ENCODE data around the gene GOLGA8K. TPM values are rescaled to one million over a fixed set of nuclear protein-coding genes. Genes with fewer than 3 reads are reported as not detected.
"Not testable (repeated sequence)": the region's sequence is repeated elsewhere in the genome, so short reads cannot be mapped to it uniquely, and the experiment has no call there.

Gene GOLGA8K
- total RNA-seq, result not detected

- H3K36me3 Mint-ChIP-seq (ENCODE audit: low read depth); H3K27ac Mint-ChIP-seq; H3K9me3 Mint-ChIP-seq; ATAC-seq (replicated peaks); H3K27me3 Mint-ChIP-seq; H3K4me3 Mint-ChIP-seq; H3K4me1 Mint-ChIP-seq: not testable (repeated sequence)
Measured at GRCh38 chr15:32403192-32403591, at the start of gene GOLGA8K. Gene GOLGA8K (minus strand): TSS chr15:32403292. CDS start chr15:32403194, 98 bp downstream.

GRCh38 chr15:32440445-32440977, 37.4 kb upstream of the GOLGA8K start:
- H3K4me1 Mint-ChIP-seq; H3K27me3 Mint-ChIP-seq; H3K4me3 Mint-ChIP-seq; H3K27ac Mint-ChIP-seq; H3K36me3 Mint-ChIP-seq (ENCODE audit: low read depth); H3K9me3 Mint-ChIP-seq: not testable (repeated sequence)
- ATAC-seq (replicated peaks), result peak; percentile 51

GRCh38 chr15:32434102-32434963, 31.2 kb upstream of the GOLGA8K start:
- H3K4me1 Mint-ChIP-seq; H3K27ac Mint-ChIP-seq; H3K27me3 Mint-ChIP-seq; H3K9me3 Mint-ChIP-seq; H3K36me3 Mint-ChIP-seq (ENCODE audit: low read depth); H3K4me3 Mint-ChIP-seq: not testable (repeated sequence)
- peak; percentile 50 for ATAC-seq (replicated peaks)

- H3K9me3 Mint-ChIP-seq; H3K36me3 Mint-ChIP-seq (ENCODE audit: low read depth); H3K4me3 Mint-ChIP-seq; H3K27me3 Mint-ChIP-seq; H3K4me1 Mint-ChIP-seq; H3K27ac Mint-ChIP-seq: not testable (repeated sequence)
- ATAC-seq (replicated peaks), result peak; percentile 54
Measured at GRCh38 chr15:32427635-32428034, 24.5 kb upstream of the GOLGA8K start.

- not testable (repeated sequence) for H3K9me3 Mint-ChIP-seq; H3K27me3 Mint-ChIP-seq; H3K4me3 Mint-ChIP-seq; H3K36me3 Mint-ChIP-seq (ENCODE audit: low read depth); ATAC-seq (replicated peaks); H3K4me1 Mint-ChIP-seq; H3K27ac Mint-ChIP-seq
Measured at GRCh38 chr15:32426511-32426910, 23.4 kb upstream of the GOLGA8K start.

GRCh38 chr15:32407903-32408302, 4.8 kb upstream of the GOLGA8K start:
- H3K36me3 Mint-ChIP-seq (ENCODE audit: low read depth); H3K4me1 Mint-ChIP-seq; H3K27ac Mint-ChIP-seq; H3K27me3 Mint-ChIP-seq; H3K9me3 Mint-ChIP-seq; ATAC-seq (replicated peaks); H3K4me3 Mint-ChIP-seq: not testable (repeated sequence)

GRCh38 chr15:32396522-32396921, 6.6 kb downstream of the GOLGA8K start:
- H3K4me3 Mint-ChIP-seq; H3K27me3 Mint-ChIP-seq; H3K36me3 Mint-ChIP-seq (ENCODE audit: low read depth); H3K4me1 Mint-ChIP-seq; ATAC-seq (replicated peaks); H3K27ac Mint-ChIP-seq; H3K9me3 Mint-ChIP-seq: not testable (repeated sequence)

- H3K9me3 Mint-ChIP-seq; H3K4me1 Mint-ChIP-seq; H3K27me3 Mint-ChIP-seq; ATAC-seq (replicated peaks); H3K36me3 Mint-ChIP-seq (ENCODE audit: low read depth); H3K4me3 Mint-ChIP-seq; H3K27ac Mint-ChIP-seq: not testable (repeated sequence)
Measured at GRCh38 chr15:32394745-32395144, 8.3 kb downstream of the GOLGA8K start.

- H3K27me3 Mint-ChIP-seq; H3K9me3 Mint-ChIP-seq; H3K4me3 Mint-ChIP-seq; ATAC-seq (replicated peaks); H3K4me1 Mint-ChIP-seq; H3K27ac Mint-ChIP-seq; H3K36me3 Mint-ChIP-seq (ENCODE audit: low read depth): not testable (repeated sequence)
Measured at GRCh38 chr15:32388050-32388648, 14.9 kb downstream of the GOLGA8K start.

- ATAC-seq (replicated peaks); H3K4me3 Mint-ChIP-seq; H3K27me3 Mint-ChIP-seq; H3K36me3 Mint-ChIP-seq (ENCODE audit: low read depth); H3K27ac Mint-ChIP-seq; H3K9me3 Mint-ChIP-seq; H3K4me1 Mint-ChIP-seq: not testable (repeated sequence)
Measured at GRCh38 chr15:32385823-32386495, 17.1 kb downstream of the GOLGA8K start.

GRCh38 chr15:32374185-32374584, 28.9 kb downstream of the GOLGA8K start:
- not testable (repeated sequence) for ATAC-seq (replicated peaks)

GRCh38 chr15:32373707-32374106, 29.4 kb downstream of the GOLGA8K start:
- not testable (repeated sequence) for H3K27me3 Mint-ChIP-seq; H3K27ac Mint-ChIP-seq; H3K4me1 Mint-ChIP-seq; H3K9me3 Mint-ChIP-seq; H3K36me3 Mint-ChIP-seq (ENCODE audit: low read depth); H3K4me3 Mint-ChIP-seq
- peak; percentile 58 for ATAC-seq (replicated peaks)

More at GRCh38 chr15:32374185-32374584, 28.9 kb downstream of the GOLGA8K start:
- not testable (repeated sequence) for H3K36me3 Mint-ChIP-seq (ENCODE audit: low read depth); H3K27ac Mint-ChIP-seq; H3K27me3 Mint-ChIP-seq; H3K4me1 Mint-ChIP-seq; H3K9me3 Mint-ChIP-seq; H3K4me3 Mint-ChIP-seq

- not testable (repeated sequence) for H3K4me1 Mint-ChIP-seq; H3K27me3 Mint-ChIP-seq; H3K9me3 Mint-ChIP-seq; H3K4me3 Mint-ChIP-seq; H3K36me3 Mint-ChIP-seq (ENCODE audit: low read depth); ATAC-seq (replicated peaks); H3K27ac Mint-ChIP-seq
Measured at GRCh38 chr15:32372075-32372474, 31.0 kb downstream of the GOLGA8K start.

GRCh38 chr15:32370526-32370925, 32.6 kb downstream of the GOLGA8K start:
- H3K9me3 Mint-ChIP-seq; H3K4me3 Mint-ChIP-seq; H3K4me1 Mint-ChIP-seq; H3K27ac Mint-ChIP-seq; ATAC-seq (replicated peaks); H3K36me3 Mint-ChIP-seq (ENCODE audit: low read depth); H3K27me3 Mint-ChIP-seq: not testable (repeated sequence)

- not testable (repeated sequence) for H3K36me3 Mint-ChIP-seq (ENCODE audit: low read depth); H3K9me3 Mint-ChIP-seq; ATAC-seq (replicated peaks); H3K27ac Mint-ChIP-seq; H3K4me1 Mint-ChIP-seq; H3K4me3 Mint-ChIP-seq; H3K27me3 Mint-ChIP-seq
Measured at GRCh38 chr15:32370064-32370463, 33.0 kb downstream of the GOLGA8K start.

Data from activated T-helper 17 cell treated with anti-CD3 and anti-CD28 coated beads, Interleukin-2, amount 50 U/mL, for 72 hours (primary cell).